HEK293 (cell line): ENCODE data around the gene SLX9.

Experiments used
- CTCF ChIA-PET: fragments of 350-600 bp; formaldehyde crosslinking; extraction: SDS; loops from one replicate; lab custom pipeline; 2021; ENCODE audit warnings: antibody characterized with exemption; lab: Yijun Ruan, JAX
- POLR2A ChIA-PET: fragments of 300-600 bp; formaldehyde crosslinking; extraction: SDS; loops from one replicate; lab custom pipeline; 2020; ENCODE audit warnings: antibody characterized with exemption, inconsistent platforms; lab: Yijun Ruan, JAX
- H3K27ac ChIP-seq: fragments of 200-500 bp; sonication (Bioruptor generic); 2 replicates; pipeline ENCODE4 v1.5.1; 2014; ENCODE audit warnings: low read depth, low read length, control low read depth, inconsistent platforms; ENCODE audit errors: extremely low read depth
- H3K36me3 ChIP-seq, 2 experiments: fragments of 200-500 bp in 1 of 2; sonication (Bioruptor generic) in 1 of 2; 1 replicate in 1 of 2; 2 replicates in 1 of 2; pipeline ENCODE4 v1.5.1; 2014 to 2017; ENCODE audit warnings: inconsistent platforms in 2 of 2, low read length in 2 of 2; ENCODE audit not compliant: control insufficient read depth in 2 of 2, insufficient read depth in 1 of 2
- H3K4me1 ChIP-seq: fragments of 200-500 bp; sonication (Bioruptor generic); 2 replicates; pipeline ENCODE4 v1.5.1; 2014; ENCODE audit warnings: mild to moderate bottlenecking, low read length, inconsistent platforms; ENCODE audit not compliant: control insufficient read depth, insufficient read depth
- H3K4me3 ChIP-seq: 2 replicates; pipeline ENCODE4 v1.5.1; 2011; ENCODE audit warnings: low read depth, mild to moderate bottlenecking, control low read depth, low read length, moderate library complexity
- H3K9me3 ChIP-seq: fragments of 200-500 bp; sonication (Bioruptor generic); 2 replicates; pipeline ENCODE4 v1.5.1; 2014; ENCODE audit warnings: low read depth, low read length, inconsistent platforms; ENCODE audit not compliant: control insufficient read depth, insufficient read depth
- BCL11A ChIP-seq: fragments of 450-650 bp; formaldehyde crosslinking; IDR thresholded peaks from 2 replicates; pipeline ENCODE4 v1.5.1; 2016; ENCODE audit warnings: low read depth, missing biosample characterization, missing genetic modification characterization
- GLI4 ChIP-seq: fragments of 450-650 bp; formaldehyde crosslinking; IDR thresholded peaks from 2 replicates; pipeline ENCODE4 v1.5.1; 2016; ENCODE audit warnings: missing biosample characterization, missing genetic modification characterization
- GLIS1 ChIP-seq: fragments of 450-650 bp; formaldehyde crosslinking; IDR thresholded peaks from 2 replicates; pipeline ENCODE4 v1.5.1; 2016; ENCODE audit warnings: missing biosample characterization, missing genetic modification characterization
- GLIS2 ChIP-seq: fragments of 450-650 bp; formaldehyde crosslinking; IDR thresholded peaks from 2 replicates; pipeline ENCODE4 v1.5.1; 2016; ENCODE audit warnings: missing biosample characterization, missing genetic modification characterization
- IKZF3 ChIP-seq: fragments of 450-650 bp; IDR thresholded peaks from 2 replicates; pipeline ENCODE4 v1.5.0; 2018; ENCODE audit warnings: missing biosample characterization, mild to moderate bottlenecking, missing genetic modification characterization, moderate library complexity
- INSM2 ChIP-seq: fragments of 450-650 bp; formaldehyde crosslinking; IDR thresholded peaks from 2 replicates; pipeline ENCODE4 v1.5.1; 2016; ENCODE audit warnings: missing biosample characterization, missing genetic modification characterization
- KLF1 ChIP-seq: fragments of 450-650 bp; formaldehyde crosslinking; IDR thresholded peaks from 2 replicates; pipeline ENCODE4 v1.5.1; 2016; ENCODE audit warnings: missing biosample characterization, missing genetic modification characterization
- WT1 ChIP-seq: fragments of 450-650 bp; formaldehyde crosslinking; IDR thresholded peaks from 2 replicates; pipeline ENCODE4 v1.5.1; 2016; ENCODE audit warnings: missing biosample characterization, missing genetic modification characterization
- ZBTB26 ChIP-seq: fragments of 450-650 bp; formaldehyde crosslinking; optimal IDR thresholded peaks from 2 replicates; pipeline ENCODE3; 2016; ENCODE audit warnings: missing biosample characterization, mild to moderate bottlenecking, missing genetic modification characterization
- ZBTB48 ChIP-seq: fragments of 450-650 bp; formaldehyde crosslinking; IDR thresholded peaks from 2 replicates; pipeline ENCODE4 v1.5.1; 2016; ENCODE audit warnings: missing biosample characterization, missing genetic modification characterization
- ZIC2 ChIP-seq: fragments of 450-650 bp; formaldehyde crosslinking; IDR thresholded peaks from 2 replicates; pipeline ENCODE4 v1.5.1; 2016; ENCODE audit warnings: missing biosample characterization, missing genetic modification characterization
- ZNF114 ChIP-seq: fragments of 450-650 bp; formaldehyde crosslinking; IDR thresholded peaks from 2 replicates; pipeline ENCODE4 v1.5.0; 2017; ENCODE audit warnings: missing biosample characterization, missing genetic modification characterization
- ZNF148 ChIP-seq: fragments of 450-650 bp; formaldehyde crosslinking; IDR thresholded peaks from 2 replicates; pipeline ENCODE4 v1.5.0; 2017; ENCODE audit warnings: missing biosample characterization, missing genetic modification characterization, borderline replicate concordance
- ZNF18 ChIP-seq: fragments of 450-650 bp; formaldehyde crosslinking; IDR thresholded peaks from 2 replicates; pipeline ENCODE4 v1.5.1; 2016; ENCODE audit warnings: missing biosample characterization, missing genetic modification characterization
- ZNF23 ChIP-seq: fragments of 450-650 bp; formaldehyde crosslinking; IDR thresholded peaks from 2 replicates; pipeline ENCODE4 v1.5.1; 2016; ENCODE audit warnings: missing biosample characterization, missing genetic modification characterization, borderline replicate concordance
- ZNF239 ChIP-seq: fragments of 450-650 bp; formaldehyde crosslinking; IDR thresholded peaks from 2 replicates; pipeline ENCODE4 v1.5.1; 2016; ENCODE audit warnings: missing biosample characterization, missing genetic modification characterization
- ZNF341 ChIP-seq: fragments of 450-650 bp; formaldehyde crosslinking; IDR thresholded peaks from 2 replicates; pipeline ENCODE4; 2016; ENCODE audit warnings: low read depth, missing biosample characterization, missing genetic modification characterization
- ZNF366 ChIP-seq: fragments of 450-650 bp; formaldehyde crosslinking; conservative IDR thresholded peaks from 2 replicates; pipeline ENCODE4 v1.5.1; 2016; ENCODE audit warnings: missing biosample characterization, missing genetic modification characterization
- ZNF391 ChIP-seq: fragments of 450-650 bp; formaldehyde crosslinking; IDR thresholded peaks from 2 replicates; pipeline ENCODE4 v1.5.1; 2016; ENCODE audit warnings: low read depth, missing biosample characterization, missing genetic modification characterization, borderline replicate concordance
- ZNF580 ChIP-seq: fragments of 450-650 bp; formaldehyde crosslinking; IDR thresholded peaks from 2 replicates; pipeline ENCODE4 v1.5.1; 2016; ENCODE audit warnings: missing biosample characterization, missing genetic modification characterization
- ZNF658 ChIP-seq: fragments of 450-650 bp; formaldehyde crosslinking; IDR thresholded peaks from 2 replicates; pipeline ENCODE4; 2016; ENCODE audit warnings: missing biosample characterization, missing genetic modification characterization
- ZNF677 ChIP-seq: fragments of 450-650 bp; IDR thresholded peaks from 2 replicates; pipeline ENCODE4 v1.5.0; 2018; ENCODE audit warnings: missing biosample characterization, mild to moderate bottlenecking, missing genetic modification characterization, moderate library complexity
- ZNF747 ChIP-seq: fragments of 450-650 bp; formaldehyde crosslinking; IDR thresholded peaks from 2 replicates; pipeline ENCODE4 v1.5.1; 2016; ENCODE audit warnings: missing biosample characterization, missing genetic modification characterization
- ZNF768 ChIP-seq: fragments of 450-650 bp; formaldehyde crosslinking; IDR thresholded peaks from 2 replicates; pipeline ENCODE4 v1.5.1; 2018; ENCODE audit warnings: missing biosample characterization, mild to moderate bottlenecking, missing genetic modification characterization
- ZNF792 ChIP-seq: fragments of 450-650 bp; formaldehyde crosslinking; IDR thresholded peaks from 2 replicates; pipeline ENCODE4 v1.5.1; 2016; ENCODE audit warnings: missing biosample characterization, missing genetic modification characterization
- ZSCAN4 ChIP-seq: fragments of 450-650 bp; formaldehyde crosslinking; IDR thresholded peaks from 2 replicates; pipeline ENCODE4 v1.5.1; 2017; ENCODE audit warnings: missing biosample characterization, missing genetic modification characterization
- ZSCAN5A ChIP-seq: fragments of 450-650 bp; formaldehyde crosslinking; IDR thresholded peaks from 2 replicates; pipeline ENCODE4 v1.5.1; 2016; ENCODE audit warnings: missing biosample characterization, missing genetic modification characterization

The SLX9 gene

GRCh38 chr21:44940116-44940631, 345 bp downstream of the SLX9 start:
- Histone ChIP-seq H3K4me1 (peaks cover 11% of the 10 kb centered on the region; the same call in 1 of the 2 replicates), H3K27ac (peak overlapping the region; percentile 69), H3K4me3 (peak overlapping the region; percentile 87), H3K9me3 (no peaks in the 10 kb centered on the region), H3K36me3 (peaks cover 0 to 37% of the 10 kb centered on the region in 2 experiments; a peak in 2 of 3 replicates)
- POLR2A ChIA-PET = interaction anchor here (0.6 to 1.7 kb wide), 6 partner anchors 8 to 430 kb away, joined by 3 to 9 read pairs (median 3); partner anchors contain the start of genes POFUT2 and PTTG1IP
- CTCF ChIA-PET = interaction anchor here (0.6 to 15.2 kb wide), 5 partner anchors 8 to 282 kb away, joined by 3 to 333 read pairs (median 3); no protein-coding TSS in a partner anchor
- TF ChIP-seq ZSCAN5A (no peak), BCL11A (tag by site-specific recombination) (no peak), ZNF580 (no peak), ZBTB48 (no peak; the same call in 1 of the 2 replicates), ZNF148 (tag by site-specific recombination) (no peak), ZNF239 (tag by site-specific recombination) (no peak), ZNF18 (no peak), ZNF23 (tag by site-specific recombination) (no peak), ZNF658 (tag by site-specific recombination) (no peak), ZNF747 (tag by site-specific recombination) (no peak), ZNF114 (tag by site-specific recombination) (no peak), ZNF677 (no peak), ZSCAN4 (tag by site-specific recombination) (no peak), GLIS1 (tag by site-specific recombination) (peak; percentile 84), ZIC2 (tag by site-specific recombination) (peak; percentile 37), ZBTB26 (tag by site-specific recombination) (peak; percentile 81), GLIS2 (peak; percentile 62; the same call in 1 of the 2 replicates), ZNF366 (no peak), IKZF3 (tag by site-specific recombination) (0 out of 2 replicates have a peak, but pooled peaks have one; percentile 5), WT1 (tag by site-specific recombination) (no peak), GLI4 (tag by site-specific recombination) (no peak), KLF1 (tag by site-specific recombination) (no peak), ZNF341 (peak; percentile 29; the same call in 1 of the 2 replicates), ZNF768 (tag by site-specific recombination) (no peak), INSM2 (tag by site-specific recombination) (no peak), ZNF391 (tag by site-specific recombination) (no peak), ZNF792 (tag by site-specific recombination) (no peak)
